ENCODE data around the gene MBOAT7. TPM values are rescaled to one million over a fixed set of nuclear protein-coding genes. Genes with fewer than 3 reads are reported as not detected.

The MBOAT7 gene
- total and polyA plus RNA-seq, 2 of the 8 experiments (the other 6 are each of a cell fraction or from before 2014, with no cell fraction given), result 85.5 to 90.9 TPM

DNA sequence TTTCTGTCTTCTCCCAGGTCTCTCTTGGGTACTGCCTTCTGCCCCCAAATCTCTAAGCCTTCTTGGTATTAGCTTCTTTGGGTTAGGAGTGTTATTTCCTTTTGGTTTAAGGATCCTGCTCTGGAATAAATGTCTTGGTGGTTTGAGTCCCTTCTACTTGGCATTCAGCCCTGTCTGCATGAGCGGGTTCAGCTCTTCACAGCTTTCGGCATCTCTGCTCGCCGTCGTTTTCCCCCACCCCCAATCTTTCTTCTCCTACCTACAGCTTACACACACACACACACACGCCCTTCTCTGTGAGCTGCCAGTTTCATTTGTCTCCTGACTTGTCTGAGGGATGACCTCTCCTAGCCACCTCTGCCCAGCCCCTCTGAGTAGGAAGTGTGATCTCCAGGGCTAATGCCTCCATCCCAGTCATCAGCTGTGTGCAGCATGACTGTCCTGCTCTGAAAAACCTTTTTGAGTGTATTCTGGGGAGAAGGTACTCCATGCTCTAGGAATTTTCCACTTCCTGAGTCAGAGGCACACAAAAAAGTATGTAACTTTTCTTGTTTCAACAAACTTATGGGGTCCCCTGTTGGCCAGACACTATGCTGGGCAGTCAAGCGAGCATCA, 47.1 kb downstream of the MBOAT7 start (continued):
- TF ChIP-seq ATF3 (IDR thresholded peaks at IDR 0.05; ENCODE audit: insufficient read depth, low read depth, low read length), result no peak
- no peak for TF ChIP-seq ASH2L (IDR thresholded peaks at IDR 0.05; ENCODE audit: low read length)
- no peak for TF ChIP-seq CBX5 (IDR thresholded peaks at IDR 0.05; ENCODE audit: low read depth, low read length)
- TF ChIP-seq CEBPB (IDR thresholded peaks at IDR 0.05; ENCODE audit: low read depth, low read length), result no peak
- TF ChIP-seq RAD21 (IDR thresholded peaks at IDR 0.05 in 1 of 2, conservative IDR thresholded peaks at IDR 0.05 in 1 of 2; ENCODE audit: low read depth in 2 of 2, low read length in 2 of 2), result no peak
- no peak for TF ChIP-seq JUN (IDR thresholded peaks at IDR 0.05; ENCODE audit: low read depth, low read length)
- no peak for TF ChIP-seq HDAC6 (IDR thresholded peaks at IDR 0.05; ENCODE audit: low read depth, low read length)
- TF ChIP-seq EP300 (IDR thresholded peaks at IDR 0.05; ENCODE audit: borderline replicate concordance in 1 of 2, low read depth in 2 of 2, low read length in 2 of 2), result no peak
- no peak for TF ChIP-seq PHF8 (conservative IDR thresholded peaks at IDR 0.05; ENCODE audit: low read depth, low read length)
